Suprapubic skin (tissue), 3 donors: ENCODE data around the gene PHACTR1.

Source experiments
- CTCF ChIP-seq, 2 donors: fragments of 200-600 bp in 1 of 2; fragments of 450-650 bp in 1 of 2; sonication (generic) in 1 of 2; IDR thresholded peaks; one replicate each; pipeline ENCODE4 v1.5.1; 2016 to 2019; ENCODE audit warnings: antibody characterized with exemption in 2 of 2, mild to moderate bottlenecking in 1 of 2, moderate library complexity in 1 of 2
- EP300 ChIP-seq: sonication (generic); formaldehyde crosslinking; IDR thresholded peaks from one replicate; pipeline ENCODE4 v1.6.1; 2017; ENCODE audit warnings: antibody characterized with exemption

GRCh38 chr6:12865117-12865516 lies 148.6 kb downstream of the PHACTR1 start:
- TF ChIP-seq EP300, result no peak
- no peak for TF ChIP-seq CTCF (IDR thresholded peaks at IDR 0.05)
